ENCODE data around the gene LYL1.

The LYL1 gene

DNA sequence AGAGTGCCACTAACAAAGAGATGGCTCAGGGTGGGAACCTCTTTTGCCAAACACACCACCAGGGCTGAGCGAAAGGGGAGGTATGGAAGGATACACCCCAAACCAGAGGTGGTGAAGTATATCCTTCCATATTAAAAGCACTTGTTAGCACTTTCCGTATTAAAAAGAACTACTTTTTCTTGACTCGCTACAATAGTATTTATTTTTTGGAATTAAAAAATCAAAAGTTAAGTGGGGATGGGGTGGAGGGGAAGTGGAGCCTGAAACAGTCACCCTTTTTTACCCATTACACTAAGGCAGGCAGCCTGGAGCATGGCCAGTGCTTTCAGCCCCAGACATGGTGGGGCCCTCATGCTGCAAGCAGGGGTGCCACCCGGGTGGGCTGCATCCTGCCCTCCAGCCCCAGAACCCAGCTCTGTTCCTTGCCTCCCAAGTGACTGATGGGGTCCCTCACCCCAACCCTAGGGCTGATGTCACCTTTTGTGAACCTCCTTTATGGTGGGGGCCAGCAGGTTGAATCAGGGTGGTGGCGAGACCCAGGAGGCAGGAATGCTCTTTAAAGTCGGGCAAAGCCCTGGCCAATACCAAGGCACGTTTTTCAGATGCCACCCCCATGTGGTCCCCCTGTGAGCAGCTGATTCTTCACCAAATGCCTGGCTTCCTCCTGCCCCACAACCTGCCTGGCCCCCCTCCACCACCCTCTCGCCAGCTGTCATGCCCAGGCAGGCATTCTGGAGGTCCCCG is 31.0 kb downstream of the LYL1 start:
- no peak for DNase-seq

DNA sequence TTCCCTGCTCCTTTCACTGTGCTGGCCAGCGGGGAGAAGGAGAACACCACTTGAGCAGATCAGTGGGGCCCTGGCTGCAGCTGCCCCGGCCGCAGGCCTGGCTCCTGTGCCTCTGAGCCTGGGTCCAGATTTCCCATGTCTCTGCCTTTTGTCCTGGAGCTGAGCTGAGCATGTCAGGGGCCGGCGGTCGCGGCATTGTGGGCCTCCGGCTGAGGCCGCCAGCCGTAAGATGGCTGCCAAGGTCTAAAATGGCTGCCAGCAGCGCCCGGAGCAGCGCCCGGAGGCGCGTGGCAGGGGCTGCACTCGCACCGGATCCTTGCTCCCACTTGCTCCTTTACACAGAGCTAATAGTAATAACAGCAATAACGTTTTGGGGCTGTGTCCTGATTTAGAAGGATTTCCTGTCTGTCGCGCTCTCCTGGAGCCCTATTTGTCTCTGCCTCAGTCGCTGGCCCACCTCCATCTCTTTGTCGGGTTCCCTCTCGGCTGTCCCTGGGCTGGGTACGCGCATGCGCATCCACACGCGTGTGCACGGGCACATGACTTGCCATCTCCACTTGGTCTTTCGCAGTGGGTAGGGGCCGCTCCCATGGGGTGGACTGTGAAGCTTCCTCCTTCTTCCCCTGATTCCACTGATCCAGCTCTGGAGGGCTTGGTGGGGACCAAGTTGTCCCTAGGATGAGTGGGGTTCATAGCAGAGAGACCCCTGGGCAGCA is 32.1 kb downstream of the LYL1 start:
- DNase-seq, result no peak

DNA sequence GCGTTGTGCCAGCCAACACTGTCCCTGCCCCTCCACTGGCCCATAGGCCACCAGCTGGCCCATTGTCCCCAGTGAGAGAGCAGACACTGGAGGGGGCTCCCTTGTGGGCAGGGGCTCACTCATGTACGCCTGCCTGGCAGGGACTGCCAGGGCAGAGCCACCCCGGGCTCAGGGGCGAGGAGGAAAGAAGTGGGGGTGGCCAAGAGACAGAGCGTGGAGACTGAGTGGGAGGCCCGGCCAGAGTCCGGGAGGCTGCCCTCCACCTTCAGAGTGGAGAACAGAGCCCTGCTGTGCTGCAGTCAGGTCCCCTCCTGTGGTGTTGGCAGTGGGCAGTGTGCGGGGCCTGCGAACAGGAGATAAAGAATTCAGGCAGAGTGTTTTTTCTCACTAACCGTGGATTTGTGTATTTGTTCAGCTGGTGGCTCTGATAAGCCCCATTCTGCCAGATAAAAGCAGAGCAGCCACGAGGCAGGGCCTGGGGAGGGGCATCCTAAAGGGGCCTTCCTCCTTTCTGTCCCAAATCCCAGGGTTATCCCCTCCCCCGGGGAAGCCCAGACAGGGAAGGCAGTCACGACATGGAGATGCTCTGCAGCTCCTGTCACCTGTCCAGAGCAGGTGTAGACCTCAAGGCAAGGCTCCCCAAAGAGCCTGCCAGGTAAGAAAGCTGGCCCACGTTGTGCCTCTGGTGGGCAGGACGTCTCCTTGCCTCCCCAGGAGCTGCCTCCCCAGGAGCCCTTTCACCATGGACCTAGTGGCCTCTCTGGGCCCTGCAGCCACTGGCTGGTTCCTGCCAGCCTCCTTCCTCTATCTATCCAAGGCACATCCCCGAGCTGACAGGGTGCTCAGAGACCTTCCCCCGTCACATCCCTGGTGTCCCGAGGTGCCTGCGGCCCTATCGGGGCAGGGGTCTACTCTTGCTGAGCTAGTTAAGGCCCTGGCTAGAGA is 33.0 kb downstream of the LYL1 start:
- no peak for DNase-seq

DNA sequence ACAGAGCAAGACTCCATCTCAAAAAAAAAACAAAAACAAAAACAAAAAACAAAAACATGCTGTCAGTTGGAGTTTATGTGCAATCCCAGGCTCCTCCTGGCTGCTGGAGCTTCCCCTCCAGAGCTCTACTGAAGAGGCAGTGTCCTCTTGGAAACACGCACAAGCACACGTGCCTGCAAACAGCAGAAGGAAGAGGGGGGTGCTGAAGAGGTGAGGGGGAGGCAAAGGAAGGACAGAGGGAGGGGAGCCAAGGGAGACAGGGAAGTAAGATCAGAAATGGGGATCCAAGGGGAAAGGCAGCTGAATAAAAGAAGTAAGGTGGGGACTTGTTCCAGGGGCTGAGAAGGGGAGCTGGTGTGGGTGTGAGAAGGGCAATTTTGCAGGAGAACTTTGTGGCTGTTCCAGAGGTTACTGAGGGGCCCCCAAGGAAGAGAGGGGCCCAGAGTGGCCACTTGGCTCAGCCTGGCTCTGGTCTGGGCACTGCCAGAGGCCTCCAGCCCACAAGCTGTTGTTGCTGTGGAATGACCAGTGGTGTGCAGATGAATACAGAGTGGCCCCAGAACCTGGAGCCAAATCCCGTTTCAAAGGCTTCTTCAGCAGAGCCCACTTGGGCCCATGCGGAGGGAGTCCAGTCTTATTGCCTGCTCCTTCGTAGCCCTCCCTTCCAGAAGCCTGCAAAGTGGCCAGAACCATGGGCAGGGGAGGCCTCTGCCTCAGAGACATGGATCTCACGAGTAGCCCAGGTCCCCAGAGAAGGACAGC is 34.4 kb downstream of the LYL1 start:
- DNase-seq, result no peak

DNA sequence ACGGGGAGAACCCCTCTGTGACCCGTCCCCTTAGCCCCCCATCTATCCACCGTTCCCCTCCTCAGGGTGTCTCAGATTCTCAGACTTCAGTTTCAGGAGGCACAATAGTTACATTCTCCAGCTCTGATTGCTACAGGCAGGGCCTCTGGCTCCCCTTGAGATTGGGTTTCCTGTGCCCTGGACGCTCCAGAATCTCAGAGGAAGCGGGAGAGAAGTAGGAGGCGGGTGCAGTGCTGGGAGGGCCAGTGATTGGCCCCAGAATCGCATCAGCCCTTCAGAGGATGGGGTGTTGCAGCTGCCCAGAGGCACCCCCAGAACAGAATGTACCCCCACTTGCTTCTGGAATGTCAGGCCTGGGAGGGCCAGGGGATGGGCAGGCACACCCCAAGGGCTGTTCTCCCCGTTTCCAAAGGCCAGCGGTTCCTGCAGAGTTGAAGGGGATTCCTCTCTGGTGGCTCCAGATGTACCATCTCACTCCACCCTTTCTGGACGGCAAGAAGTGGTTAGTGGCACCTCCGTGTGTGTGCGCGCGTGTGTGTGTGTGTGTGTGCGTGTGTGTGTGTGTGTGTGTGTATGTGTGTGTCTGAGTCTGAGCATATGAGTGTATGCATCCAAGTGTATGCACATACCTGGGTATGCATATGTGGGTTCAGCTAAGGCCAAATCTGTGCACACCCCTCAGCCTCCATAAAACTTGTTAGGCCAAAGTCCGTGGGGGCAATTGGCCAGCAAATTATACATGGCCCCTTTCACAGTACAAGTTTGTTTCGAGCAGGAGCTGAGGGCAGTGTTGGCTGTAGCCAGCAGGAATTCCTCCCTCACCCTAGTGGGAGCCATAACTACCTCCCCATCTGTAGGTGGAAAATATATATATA is 35.5 kb downstream of the LYL1 start:
- DNase-seq, result no peak

DNA sequence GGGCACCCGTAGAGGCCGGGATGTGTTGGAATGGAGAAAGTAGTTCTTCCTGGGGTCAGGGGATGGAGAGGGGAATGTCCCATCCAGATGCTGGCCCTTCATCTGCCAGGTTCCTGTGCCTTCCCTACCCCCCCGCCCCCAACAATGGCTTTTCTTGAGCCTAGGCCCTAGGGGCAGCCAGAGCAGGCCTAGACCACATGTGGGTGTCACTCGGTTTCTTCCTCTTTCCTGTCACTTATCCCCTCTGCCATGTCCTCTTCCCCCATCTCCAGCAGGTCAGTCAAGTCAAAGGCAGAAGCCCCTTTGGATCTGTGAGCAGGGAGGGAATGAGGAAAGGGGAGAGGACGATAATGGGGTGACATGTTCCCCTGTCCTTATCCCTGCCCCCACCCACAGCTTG is 36.4 kb downstream of the LYL1 start:
- no peak for DNase-seq

DNA sequence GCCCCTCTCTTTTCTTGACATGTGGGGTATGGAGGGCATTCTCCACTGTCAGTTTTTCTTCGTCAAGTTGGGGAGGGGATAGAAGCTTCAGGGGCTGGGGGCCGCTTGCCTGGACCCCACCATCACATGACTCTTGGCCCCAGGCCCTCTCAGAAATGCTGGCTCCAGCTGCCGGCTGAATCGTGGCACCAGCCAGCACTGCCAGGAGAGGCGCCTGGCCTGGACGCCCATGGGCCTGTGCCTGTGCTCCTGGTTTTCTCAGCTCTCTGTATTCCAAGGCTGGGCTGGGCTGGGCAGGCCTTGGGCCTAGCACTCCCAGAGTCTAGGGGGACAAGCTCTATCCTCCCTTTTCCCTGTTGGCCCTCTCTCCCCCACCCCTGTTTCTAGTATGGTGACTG is 38.6 kb downstream of the LYL1 start:
- no peak for DNase-seq

DNA sequence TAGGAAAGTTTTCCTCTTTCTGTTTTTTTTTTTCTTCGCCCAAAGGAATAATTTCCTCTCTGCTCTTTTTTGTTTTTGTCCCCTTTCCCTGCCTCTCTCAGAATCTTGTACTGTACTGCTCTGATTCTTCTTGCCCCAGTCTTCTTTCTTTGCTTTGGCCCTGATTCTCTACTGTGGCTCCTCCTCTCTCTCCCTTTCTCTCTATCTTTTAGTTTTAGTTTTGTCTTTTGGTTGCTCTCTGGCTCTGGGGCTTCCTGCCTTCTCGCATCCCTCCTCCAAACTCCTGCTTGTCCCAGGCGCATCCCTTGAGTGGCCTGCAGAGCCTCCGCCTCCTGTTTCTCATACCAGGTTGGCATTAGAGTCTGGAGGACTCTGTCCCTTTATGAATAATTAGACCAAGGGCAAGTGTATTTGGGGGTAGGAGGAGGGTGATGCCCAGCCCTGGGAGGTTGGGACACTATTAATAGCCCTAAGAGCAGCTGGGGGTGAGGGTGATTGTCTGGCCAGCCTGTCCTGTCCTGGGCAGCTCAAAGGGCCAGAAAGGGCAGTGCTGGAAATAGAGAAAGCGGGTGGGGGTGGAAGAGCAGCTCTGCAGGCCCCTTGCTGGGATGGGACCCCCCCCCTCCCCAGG is 39.1 kb downstream of the LYL1 start:
- no peak for DNase-seq

DNA sequence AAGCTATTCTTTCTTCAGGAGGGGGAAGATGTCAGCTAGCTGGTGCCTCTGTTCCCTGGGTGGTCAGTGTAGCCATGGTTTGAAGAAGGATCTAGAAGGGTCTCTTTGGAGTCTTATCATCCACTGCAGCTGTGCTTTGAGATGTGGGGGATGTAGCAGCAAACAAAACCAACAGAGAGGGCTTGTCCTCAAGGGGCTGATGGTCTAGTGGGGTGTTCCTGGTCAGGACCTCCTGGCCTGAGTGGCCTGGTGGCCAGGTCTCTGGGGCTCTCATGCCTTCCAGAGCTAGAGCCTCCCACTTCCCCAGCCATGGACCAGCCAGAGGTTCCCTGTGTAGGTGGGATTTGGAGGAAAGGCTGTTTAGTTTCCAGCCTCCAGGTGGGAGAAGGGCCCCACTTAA is 40.3 kb downstream of the LYL1 start:
- no peak for DNase-seq

DNA sequence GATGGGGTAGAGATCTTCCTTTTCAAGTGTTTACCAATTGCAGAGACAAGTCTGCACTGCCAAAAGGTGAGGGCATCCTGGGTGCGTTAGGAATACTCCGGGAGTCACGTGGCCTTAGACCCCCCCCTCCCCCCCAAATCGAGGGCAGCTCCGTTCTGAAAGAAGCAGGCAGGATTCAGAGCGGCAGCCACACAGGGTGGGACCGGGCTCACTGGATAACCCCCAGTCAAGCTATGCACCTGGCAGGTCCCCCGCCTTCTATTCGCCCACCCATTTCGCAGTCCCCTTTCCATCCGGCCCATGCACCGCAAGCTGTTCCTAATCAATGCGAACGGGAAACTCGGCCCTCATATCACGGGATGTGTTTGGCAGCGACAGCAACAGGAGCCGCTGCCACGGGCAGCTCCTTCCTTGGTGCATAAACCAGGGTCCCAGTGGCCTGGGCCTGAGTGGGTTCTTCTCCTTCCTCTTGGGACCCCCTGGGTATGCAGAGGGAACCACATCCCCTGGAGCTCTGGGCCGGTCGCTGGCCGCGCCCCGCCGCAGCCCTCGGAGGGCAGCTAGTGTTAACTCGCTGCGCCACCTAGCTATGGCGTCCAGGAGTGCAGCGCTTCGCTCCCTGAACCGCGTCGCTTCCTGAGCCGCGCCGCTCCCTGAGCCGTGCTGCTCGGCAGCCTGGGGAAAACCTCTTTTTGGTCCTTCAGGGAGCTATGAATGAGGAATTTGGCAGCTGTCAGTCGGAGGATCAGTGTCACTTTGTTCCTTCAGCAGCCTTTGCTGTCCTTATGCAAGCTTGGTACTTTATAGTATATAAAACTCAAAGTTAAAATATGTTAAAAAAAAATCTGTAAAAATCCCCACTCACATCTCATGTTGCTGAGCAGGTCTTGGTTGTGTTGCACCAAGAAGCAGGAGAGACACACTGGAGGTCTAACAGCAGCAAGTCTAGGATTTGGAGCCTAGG is 41.4 kb downstream of the LYL1 start:
- peak; percentile 76 for DNase-seq

DNA sequence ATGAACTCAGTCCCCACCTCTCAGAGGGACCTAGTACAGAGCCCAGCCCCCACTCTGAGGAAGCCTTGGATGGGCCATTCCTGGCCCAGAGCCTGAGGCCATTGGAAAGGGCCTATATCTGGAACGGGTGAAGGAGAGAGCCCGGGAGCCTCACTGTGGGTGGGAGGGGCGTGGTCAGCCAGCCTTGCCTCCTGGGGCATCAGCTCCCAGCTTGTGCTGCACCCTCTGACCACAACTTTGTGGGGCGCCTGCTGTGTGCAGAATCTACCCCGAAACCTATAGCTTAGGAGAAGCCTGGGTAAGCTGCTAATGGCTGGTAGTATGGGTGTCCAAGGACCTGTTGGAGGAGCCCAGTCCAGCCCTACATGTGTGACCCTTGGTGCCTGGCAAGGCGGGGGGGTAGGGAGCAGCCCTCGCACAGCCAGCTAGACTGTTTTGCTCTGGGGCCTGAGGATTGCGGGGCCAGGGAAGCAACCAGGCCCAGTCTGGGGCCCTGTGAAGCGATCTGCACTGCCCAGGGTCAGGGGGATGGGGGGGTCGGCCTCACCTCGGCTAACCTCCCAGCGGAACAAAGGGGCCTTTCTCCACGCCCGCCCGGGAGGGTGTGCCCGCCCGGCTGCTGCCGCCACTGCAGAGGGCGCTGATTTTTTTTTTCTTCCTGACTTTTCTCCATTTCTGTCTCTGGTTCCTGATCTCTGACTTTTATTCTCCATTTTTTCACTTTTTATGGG is 42.3 kb downstream of the LYL1 start:
- no peak for DNase-seq

DNA sequence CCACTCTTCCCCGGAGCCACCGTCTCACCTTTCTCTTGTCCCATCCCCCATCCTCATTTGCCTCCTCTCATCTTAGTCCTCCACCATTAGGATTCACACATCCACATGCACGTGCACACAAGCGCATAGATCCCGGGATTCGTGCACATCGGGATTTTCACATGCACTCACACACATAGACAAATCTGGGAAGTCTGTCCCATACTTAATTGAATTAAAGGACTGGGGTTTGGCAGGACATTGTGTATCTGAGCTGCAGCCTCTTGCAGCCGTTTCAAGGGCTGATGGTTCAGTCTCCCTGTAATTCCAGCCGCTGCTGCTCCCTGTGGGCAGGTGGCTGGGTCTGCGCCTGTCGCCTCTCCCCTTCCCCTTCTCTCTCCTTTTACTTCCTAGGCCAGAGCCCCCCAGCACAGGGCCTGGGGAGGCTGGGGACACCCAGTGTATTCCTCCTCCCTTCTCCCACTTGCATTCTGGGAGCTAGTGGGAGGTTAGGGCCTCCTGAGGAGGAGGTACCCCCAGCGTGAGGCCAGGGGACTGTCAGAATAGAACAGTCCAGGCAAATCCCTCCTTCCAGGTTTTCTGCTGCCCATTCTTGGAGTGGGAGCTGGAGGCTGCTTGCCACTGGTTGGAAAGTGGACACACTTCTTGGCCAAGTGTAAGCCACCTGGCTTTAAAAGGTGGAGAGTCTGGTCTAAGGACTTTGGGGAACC is 43.6 kb downstream of the LYL1 start:
- no peak for DNase-seq

DNA sequence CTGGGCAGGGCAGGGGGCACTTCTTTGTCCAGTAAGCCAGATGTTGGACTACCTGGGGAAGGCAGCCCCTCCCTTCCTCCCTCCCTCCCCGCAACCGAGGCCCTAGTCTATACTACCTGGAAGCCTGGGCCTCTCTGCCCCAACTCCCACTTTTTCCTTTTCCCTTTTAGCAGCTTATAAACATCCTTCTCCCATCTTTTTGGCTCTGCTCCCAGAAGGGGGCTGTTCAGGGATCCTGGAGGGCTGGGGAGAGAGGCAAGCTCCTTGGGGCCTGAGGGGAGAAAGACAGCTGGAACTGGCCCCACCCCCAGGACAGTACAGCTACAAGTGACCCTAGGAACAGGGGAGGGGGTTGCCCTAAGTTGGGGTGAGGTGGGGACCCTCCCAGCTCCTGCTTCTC is 44.9 kb downstream of the LYL1 start:
- no peak for DNase-seq

DNA sequence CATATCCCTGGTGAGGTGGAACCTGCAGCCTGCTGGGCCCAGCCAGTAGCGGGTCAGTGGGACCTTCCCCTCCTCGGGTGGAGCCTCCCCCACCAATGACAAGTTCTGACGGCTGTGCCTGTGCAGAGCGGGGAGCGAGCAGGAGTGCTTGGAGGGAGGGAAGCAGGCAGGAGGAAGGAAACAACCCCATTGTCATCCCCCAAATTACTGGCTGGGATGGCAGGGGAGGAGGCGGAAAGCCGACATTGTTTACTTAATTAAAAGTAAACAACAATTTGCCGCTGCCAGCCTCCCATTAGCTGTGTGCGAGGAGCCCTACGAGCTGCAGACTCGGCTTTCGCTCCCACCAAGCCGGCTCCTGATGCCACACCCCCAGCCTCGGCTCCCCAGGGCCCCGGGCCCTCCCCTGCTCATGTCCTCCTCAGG is 45.5 kb downstream of the LYL1 start:
- DNase-seq, result no peak

DNA sequence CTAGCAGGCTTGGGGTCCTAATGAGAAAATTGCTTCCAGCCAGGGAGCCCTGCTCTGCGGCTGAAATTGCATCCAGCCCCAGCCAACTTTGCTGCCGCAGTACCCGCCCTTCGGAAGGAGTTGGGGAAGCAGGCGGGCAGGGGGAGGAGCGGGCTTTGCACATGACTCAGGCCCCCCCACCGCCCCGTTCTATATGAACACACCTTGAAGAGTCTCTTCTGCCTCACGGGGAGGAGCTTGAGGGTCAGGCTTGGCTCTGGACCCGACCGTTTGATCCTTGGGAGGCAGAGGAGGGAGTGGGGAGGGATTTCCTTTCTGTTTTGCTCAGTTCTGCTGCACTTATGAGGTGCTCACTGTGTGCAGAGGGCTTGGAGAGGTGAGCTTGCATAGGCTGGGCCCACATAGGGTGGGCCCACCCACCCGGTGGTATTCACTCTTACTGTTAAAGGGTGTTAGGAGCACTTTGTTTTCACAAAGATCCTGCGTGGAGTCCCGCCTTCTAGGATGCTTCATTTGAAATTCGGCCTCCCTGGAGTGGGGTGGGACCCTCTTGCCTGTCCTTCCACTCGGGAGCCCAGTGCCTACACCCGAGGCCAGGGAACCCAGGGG is 46.5 kb downstream of the LYL1 start:
- DNase-seq, result no peak

DNA sequence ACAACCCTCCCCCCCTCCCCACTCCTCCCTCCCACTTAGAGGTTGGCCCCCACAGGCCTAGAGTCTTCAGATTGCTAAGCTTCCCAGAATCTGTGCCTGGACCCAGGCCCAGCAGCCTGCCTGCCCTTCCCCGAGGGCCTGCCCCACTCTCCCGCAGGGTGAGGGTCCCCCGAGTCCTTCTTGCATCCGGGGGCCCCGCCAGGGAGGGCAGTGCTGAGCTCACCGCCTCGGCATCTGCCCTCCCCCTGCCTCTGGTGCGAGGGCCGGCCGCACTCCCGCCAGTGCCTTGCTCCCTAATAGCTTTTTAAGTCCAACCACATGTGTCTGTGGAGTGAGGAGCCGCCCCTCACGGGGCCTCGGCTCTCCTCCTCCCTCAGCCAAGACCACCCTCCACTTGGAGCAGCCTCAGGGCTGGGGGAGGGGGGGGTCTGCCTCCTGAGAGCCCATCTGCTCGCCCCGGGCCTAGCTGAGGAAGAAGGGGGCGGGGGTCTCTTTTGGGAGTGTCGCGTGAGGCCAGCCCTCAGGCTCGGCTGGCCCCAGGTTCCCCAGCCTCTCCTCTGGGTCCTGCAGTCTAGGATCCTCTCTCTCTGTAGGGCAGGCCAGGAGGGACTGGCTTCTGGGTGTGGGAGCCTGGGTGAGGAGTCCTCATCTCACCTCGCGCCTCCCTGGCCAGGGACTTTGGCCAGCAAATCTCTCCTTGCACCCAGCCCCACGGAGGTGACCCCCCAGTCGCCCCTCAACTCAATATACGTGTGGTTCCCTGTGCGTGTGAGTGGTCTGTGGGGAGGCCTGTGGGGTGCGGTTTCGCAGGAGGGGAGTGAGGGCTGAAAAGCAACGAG is 47.2 kb downstream of the LYL1 start:
- no peak for DNase-seq

DNA sequence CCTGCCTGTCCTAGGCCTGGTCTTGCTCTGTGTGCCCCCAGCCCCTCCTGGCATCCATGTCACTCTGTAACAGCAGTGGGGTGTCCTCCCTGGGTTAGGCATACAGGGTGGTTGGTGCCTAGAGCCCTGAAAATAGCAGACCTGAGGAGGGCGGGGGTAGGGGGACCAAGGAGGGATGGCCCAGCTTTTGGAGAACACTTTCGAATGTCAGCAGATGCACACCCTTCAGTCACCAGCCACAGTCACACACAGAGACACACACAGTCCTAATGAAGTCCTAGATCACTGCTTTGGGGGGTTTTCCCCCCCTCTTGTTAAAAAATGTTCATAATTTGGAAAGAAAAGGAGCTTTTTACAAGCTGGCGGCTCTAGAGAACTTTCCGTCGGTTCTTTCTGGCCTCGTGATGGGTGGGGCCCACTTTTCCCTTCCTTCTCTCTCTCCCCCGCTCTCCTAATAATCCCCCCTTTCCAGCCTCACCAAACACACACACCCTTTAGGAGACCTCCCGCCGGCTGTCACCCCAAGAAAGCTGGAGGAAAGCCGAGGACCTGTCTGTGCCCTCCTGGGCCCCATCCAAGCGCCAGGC is 47.9 kb downstream of the LYL1 start:
- no peak for DNase-seq
